EH (cell line): ENCODE data around the gene RNF144B.

Experiments
- DNase-seq: peaks from one replicate; pipeline ENCODE4 v3.0.0-alpha.2; 2015; ENCODE audit warnings: low read depth

Gene RNF144B

DNA sequence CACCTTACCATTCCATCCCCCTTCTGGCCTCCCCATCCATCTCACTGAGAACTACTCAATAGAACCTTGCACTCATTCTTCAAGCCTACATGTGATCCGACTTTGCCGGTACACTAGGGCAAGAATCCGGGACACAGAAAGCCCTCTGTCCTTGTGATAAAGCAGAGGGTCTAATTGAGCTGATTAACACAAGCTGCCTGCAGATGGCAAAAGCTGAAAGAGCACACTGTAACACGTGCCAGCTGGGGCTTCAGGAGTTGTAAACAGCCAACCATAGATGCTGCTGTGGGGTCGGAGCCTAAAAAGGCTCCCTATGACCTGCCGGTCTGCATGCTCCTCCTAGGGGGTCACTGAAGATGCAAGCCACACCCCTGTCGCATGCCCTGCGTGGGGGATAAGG is 124.1 kb downstream of the RNF144B start:
- DNase-seq: no peak

DNA sequence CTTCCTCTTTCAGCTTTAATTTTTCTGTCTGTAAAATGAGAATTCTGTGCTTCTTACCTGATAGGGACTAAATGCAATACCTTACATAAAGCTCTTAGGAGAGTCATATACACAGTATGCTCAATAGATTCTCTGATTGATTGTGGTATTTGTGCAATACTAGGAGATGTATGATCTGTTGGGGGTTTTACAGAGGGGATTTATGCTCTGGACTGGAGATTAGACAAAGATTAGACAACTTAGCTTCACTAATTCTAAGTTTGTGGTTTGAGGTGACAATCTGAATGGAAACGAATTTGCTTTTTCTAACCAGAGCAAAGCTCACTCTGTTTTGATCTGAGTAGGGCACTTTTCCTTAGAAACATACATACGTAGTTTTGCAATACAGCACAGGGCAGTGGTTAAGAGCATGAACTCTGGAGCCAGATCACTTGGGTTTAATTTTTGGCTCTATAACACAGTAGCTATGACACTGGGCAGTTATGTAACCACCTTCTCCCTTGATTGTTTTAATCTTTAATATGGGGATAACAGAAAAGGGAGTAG is 126.2 kb downstream of the RNF144B start:
- no peak for DNase-seq

DNA sequence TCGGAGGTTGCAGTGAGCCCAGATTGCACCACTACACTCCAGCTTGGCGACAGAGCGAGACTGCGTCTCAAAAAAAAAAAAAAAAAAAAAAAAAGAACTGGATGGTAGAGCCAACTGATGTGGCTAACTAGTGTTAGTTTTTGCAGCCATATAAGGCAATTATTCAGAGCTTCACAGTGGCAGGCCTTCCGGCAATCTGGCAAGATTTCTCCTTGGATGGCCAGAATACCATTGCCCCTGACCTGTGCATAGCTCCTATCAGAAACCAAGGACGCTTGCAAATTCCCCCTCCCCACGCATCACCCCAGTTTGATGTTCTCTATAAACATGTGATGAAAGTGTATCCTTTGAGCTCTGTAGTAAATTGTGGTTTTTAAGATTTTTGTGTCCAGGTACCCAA is 127.0 kb downstream of the RNF144B start:
- no peak for DNase-seq

DNA sequence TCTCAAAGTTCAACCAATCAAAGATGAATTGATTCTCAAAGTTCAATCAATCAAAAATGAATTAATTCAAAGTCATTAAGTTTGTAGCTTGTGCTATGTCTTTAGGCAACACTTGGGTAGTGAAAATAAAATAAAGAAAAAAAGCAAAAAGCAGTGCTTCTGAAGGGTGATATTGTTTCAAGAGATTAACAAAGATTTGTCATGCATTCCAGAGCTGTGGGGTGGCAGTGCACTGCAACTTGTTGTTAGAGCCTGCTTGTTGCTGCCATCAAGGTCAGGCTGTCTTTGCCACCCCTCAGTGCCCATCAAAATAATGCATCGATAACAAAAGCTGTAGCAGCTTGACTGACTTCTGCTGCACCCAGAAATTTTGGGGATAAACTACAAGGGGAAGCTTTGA is 128.6 kb downstream of the RNF144B start:
- DNase-seq: peak; percentile 30
